ENCODE measurements around the gene MRGPRD.

GRCh38 chr11:69017951-69018350 is 37.2 kb upstream of the MRGPRD start:
- TF ChIP-seq EZH2 (IDR thresholded peaks at IDR 0.05), result no peak
- no peak for TF ChIP-seq CTCF (IDR thresholded peaks at IDR 0.05)
- TF ChIP-seq EZH2phosphoT487 (IDR thresholded peaks at IDR 0.05), result no peak

Data from neural progenitor cell (in vitro differentiated cells).